ENCODE data around the gene CD38.
"Not testable (repeated sequence)": the region's sequence is repeated elsewhere in the genome, so short reads cannot be mapped to it uniquely, and the experiment has no call there.

The CD38 gene

GRCh38 chr4:15802497-15802896 is 24.4 kb downstream of the CD38 start:
- DNase-seq = not testable (repeated sequence)

GRCh38 chr4:15805583-15806517 is 27.7 kb downstream of the CD38 start:
- DNase-seq = no peak

- no peak for DNase-seq
Observed at GRCh38 chr4:15809058-15809457, 30.9 kb downstream of the CD38 start.

GRCh38 chr4:15809466-15809865 is 31.3 kb downstream of the CD38 start:
- no peak for DNase-seq

- DNase-seq = no peak
Observed at GRCh38 chr4:15811703-15812337, 33.7 kb downstream of the CD38 start.

GRCh38 chr4:15832523-15833451 is 54.7 kb downstream of the CD38 start:
- no peak for DNase-seq

- no peak for DNase-seq
Observed at GRCh38 chr4:15833801-15834200, 55.7 kb downstream of the CD38 start.

- DNase-seq = no peak
Observed at GRCh38 chr4:15836362-15836761, 58.2 kb downstream of the CD38 start.

GRCh38 chr4:15837591-15837990 is 59.5 kb downstream of the CD38 start:
- no peak for DNase-seq

- not testable (repeated sequence) for DNase-seq
Observed at GRCh38 chr4:15841194-15841730, 63.1 kb downstream of the CD38 start.

GRCh38 chr4:15847746-15848145 is 69.6 kb downstream of the CD38 start:
- no peak for DNase-seq

- DNase-seq = no peak
Observed at GRCh38 chr4:15848191-15848842, 70.2 kb downstream of the CD38 start.

GRCh38 chr4:15851969-15852368 is 73.8 kb downstream of the CD38 start:
- no peak for DNase-seq

- no peak for DNase-seq
Observed at GRCh38 chr4:15852524-15852923, 74.4 kb downstream of the CD38 start.

GRCh38 chr4:15853345-15853744 is 75.2 kb downstream of the CD38 start:
- no peak for DNase-seq

GRCh38 chr4:15855804-15856475 is 77.8 kb downstream of the CD38 start:
- no peak for DNase-seq

GRCh38 chr4:15861198-15861597 is 83.1 kb downstream of the CD38 start:
- not testable (repeated sequence) for DNase-seq

GRCh38 chr4:15864651-15865566 is 86.8 kb downstream of the CD38 start:
- DNase-seq = no peak

GRCh38 chr4:15868111-15868510 is 90.0 kb downstream of the CD38 start:
- DNase-seq = no peak

- DNase-seq = no peak
Observed at GRCh38 chr4:15868826-15869413, 90.8 kb downstream of the CD38 start.
